T47D (cell line): ENCODE data around the gene PPIL4.

Source experiments
- DNase-seq, 2 experiments: peaks; one replicate each; pipeline versions ENCODE4 v3.0.0 to v3.0.0-alpha.2; 2011 to 2012; ENCODE audit warnings: low read depth in 1 of 2, low spot score in 1 of 2
- JUND ChIP-seq: IDR thresholded peaks from 2 replicates; pipeline ENCODE4 v1.6.1; 2012; ENCODE audit warnings: low read depth
- in situ Hi-C: cut with HindIII; loops from 2 replicates; pipeline ENCODE4 v1.10.0; 2016; ENCODE audit warnings: low sequenced_read_pairs, low pct_unique_long_range_greater_than_20kb

PPIL4 gene

GRCh38 chr6:149457316-149457884 is 88.4 kb downstream of the PPIL4 start:
- no peak for TF ChIP-seq JUND
- DNase-seq = no peak
- in situ Hi-C loops = no loop called here

GRCh38 chr6:149456311-149457021 is 89.4 kb downstream of the PPIL4 start:
- in situ Hi-C loops = no loop called here
- TF ChIP-seq JUND = no peak
- no peak for DNase-seq

GRCh38 chr6:149455031-149455732 is 90.7 kb downstream of the PPIL4 start:
- in situ Hi-C loops = no loop called here
- DNase-seq = no peak
- no peak for TF ChIP-seq JUND
